ENCODE data around the gene CDK15.

Gene CDK15

DNA sequence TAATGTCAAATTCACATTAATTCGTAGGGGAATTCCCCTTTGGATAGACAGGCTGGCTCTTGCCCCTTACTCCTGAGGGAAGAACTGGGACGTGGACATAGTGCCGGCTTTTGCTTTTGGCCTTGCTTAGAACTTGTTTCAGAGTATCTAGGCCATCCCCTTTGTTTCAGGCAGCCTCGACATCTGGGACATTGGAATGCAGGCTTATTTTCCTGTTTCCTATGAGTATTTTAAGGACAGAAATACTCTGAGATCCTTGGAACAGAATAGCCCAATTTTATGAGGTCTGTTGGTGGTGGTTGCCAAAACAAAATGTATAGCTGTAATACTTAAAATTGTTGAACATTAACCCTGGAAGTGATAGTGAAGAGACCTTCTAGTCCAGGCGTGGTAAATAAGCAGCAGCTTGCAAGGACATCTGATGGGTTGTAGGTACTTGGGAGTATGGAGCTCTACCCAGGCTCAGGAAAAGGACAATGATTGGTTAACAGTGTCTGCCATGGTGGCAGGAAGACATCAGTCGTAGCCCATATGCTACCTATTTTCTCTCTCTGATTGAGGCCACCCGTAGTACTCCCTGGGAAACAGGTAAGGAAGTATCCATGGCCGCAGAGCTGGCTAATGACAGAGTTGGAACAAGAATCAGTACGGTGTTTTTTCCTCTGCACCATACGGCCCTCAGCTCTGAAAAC lies 112.4 kb downstream of the CDK15 start:
- no peak overlapping the region for H3K4me3 ChIP-seq (ENCODE audit: insufficient read depth, low read depth, low read length)

DNA sequence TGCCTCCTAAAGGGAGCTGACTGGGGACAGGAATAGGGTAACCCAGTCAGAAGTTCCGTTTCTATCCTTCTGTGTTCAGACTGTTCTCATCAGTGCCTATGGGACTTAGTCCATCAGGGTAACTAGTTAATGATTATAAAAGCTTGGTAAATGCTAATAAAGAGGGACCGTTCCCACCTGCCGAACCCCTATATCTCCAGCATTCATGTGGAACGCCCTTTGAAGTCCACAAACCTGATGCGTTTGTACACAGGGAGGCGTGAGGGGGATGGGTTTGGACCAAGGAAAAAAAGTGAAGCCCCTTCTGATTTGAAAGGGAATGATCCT lies 112.9 kb downstream of the CDK15 start:
- Histone ChIP-seq H3K36me3 (ENCODE audit: control insufficient read depth, insufficient read depth, low read length) (no peaks in the 10 kb centered on the region), H3K4me1 (ENCODE audit: control insufficient read depth, insufficient read depth, low read length) (no peaks in the 10 kb centered on the region), H3K27me3 (ENCODE audit: control insufficient read depth, insufficient read depth, low read length, poor library complexity, severe bottlenecking) (no peaks in the 10 kb centered on the region), H3K27ac (ENCODE audit: insufficient read depth, low read depth, low read length, poor library complexity, severe bottlenecking) (no peak overlapping the region), H3K9me3 (ENCODE audit: control insufficient read depth, low read length) (no peaks in the 10 kb centered on the region), H3K4me3 (ENCODE audit: insufficient read depth, low read depth, low read length) (no peak overlapping the region)
- WGBS, 2 experiments, result 94 to 95% methylated on average over 6 of the region's 6 CpGs

More for the DNA sequence above, 112.4 kb downstream of the CDK15 start:
- Histone ChIP-seq H3K27ac (ENCODE audit: insufficient read depth, low read depth, low read length, poor library complexity, severe bottlenecking) (no peak overlapping the region), H3K27me3 (ENCODE audit: control insufficient read depth, insufficient read depth, low read length, poor library complexity, severe bottlenecking) (no peaks in the 10 kb centered on the region), H3K36me3 (ENCODE audit: control insufficient read depth, insufficient read depth, low read length) (no peaks in the 10 kb centered on the region), H3K9me3 (ENCODE audit: control insufficient read depth, low read length) (no peaks in the 10 kb centered on the region), H3K4me1 (ENCODE audit: control insufficient read depth, insufficient read depth, low read length) (no peaks in the 10 kb centered on the region)
- 91 to 92% methylated on average over 10 of the region's 10 CpGs for WGBS, 2 experiments

DNA sequence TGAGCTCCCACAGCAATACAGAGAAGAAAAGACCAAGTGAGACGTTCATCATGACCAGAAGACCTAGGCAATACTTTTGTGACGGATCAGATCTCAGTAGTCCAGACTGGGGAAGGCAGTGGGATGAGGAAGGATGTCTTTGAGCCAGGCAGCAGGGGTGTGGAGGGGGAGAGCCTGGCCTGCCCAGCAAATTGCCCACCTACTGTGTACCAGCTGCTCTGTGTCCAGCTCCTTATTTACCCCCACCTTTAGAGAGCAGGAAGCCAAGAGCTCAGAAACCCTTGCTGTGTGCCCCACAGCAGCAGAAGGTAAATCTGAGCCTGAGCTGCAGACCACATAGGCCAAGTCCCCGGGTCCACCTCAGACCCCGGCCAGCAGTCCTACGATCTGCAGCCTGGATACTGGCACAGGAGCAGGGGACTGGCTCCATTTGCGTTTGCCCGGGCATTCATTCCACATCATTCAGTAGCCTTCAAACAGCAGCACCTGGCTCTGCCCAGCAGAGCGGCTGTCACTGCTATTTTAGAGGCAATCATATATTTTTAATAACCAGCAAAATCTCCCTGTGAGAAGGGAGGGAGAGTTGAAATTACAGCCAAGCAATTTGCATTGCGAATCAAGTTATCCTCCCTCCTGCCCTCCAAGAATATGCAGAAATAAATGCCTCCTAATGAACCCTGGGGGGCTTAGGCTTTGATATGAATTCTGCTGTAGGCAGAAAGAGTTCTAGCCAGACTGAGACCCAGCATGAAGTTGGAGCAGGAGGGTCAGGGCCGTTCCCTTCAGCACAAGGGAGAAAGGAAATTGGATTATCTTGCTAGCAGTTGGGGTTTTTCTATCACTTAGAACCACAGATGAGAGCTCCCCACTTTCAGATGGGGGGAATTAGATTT lies 117.3 kb downstream of the CDK15 start:
- no peaks in the 10 kb centered on the region for H3K9me3 ChIP-seq (ENCODE audit: control insufficient read depth, low read length)
- no peaks in the 10 kb centered on the region for H3K36me3 ChIP-seq (ENCODE audit: control insufficient read depth, insufficient read depth, low read length)
- H3K27me3 ChIP-seq (ENCODE audit: control insufficient read depth, insufficient read depth, low read length, poor library complexity, severe bottlenecking), result no peaks in the 10 kb centered on the region
- no peaks in the 10 kb centered on the region for H3K4me1 ChIP-seq (ENCODE audit: control insufficient read depth, insufficient read depth, low read length)
- WGBS, 2 experiments, result 63 to 76% methylated on average over 9 to 10 of the region's 10 CpGs
- H3K27ac ChIP-seq (ENCODE audit: insufficient read depth, low read depth, low read length, poor library complexity, severe bottlenecking), result no peak overlapping the region
- H3K4me3 ChIP-seq (ENCODE audit: insufficient read depth, low read depth, low read length), result no peak overlapping the region

DNA sequence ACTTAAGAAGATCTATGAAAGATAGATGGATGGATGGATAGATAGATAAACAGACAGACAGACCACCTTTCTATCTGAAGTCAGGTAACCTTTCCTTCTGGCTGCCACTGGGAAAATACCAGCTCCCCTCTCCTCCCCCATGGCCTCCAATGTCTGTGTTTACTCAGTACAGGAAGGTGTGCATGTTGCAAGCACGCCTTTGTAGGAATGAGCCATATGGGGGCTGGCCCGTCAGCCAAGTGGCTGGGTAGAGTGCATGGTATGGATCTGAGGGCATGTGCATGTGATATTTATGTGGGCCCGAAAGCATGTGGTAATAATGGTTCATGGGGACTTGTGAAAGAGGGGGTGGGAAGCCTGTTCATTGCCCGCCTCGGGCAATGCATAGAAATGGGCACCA lies 118.1 kb downstream of the CDK15 start:
- H3K36me3 ChIP-seq (ENCODE audit: control insufficient read depth, insufficient read depth, low read length), result no peaks in the 10 kb centered on the region
- H3K4me3 ChIP-seq (ENCODE audit: insufficient read depth, low read depth, low read length), result no peak overlapping the region
- H3K27me3 ChIP-seq (ENCODE audit: control insufficient read depth, insufficient read depth, low read length, poor library complexity, severe bottlenecking), result no peaks in the 10 kb centered on the region
- no peak overlapping the region for H3K27ac ChIP-seq (ENCODE audit: insufficient read depth, low read depth, low read length, poor library complexity, severe bottlenecking)
- no peaks in the 10 kb centered on the region for H3K4me1 ChIP-seq (ENCODE audit: control insufficient read depth, insufficient read depth, low read length)
- whole genome bisulfite sequencing, 2 experiments, result 92 to 93% methylated on average over 5 of the region's 5 CpGs
- no peaks in the 10 kb centered on the region for H3K9me3 ChIP-seq (ENCODE audit: control insufficient read depth, low read length)

DNA sequence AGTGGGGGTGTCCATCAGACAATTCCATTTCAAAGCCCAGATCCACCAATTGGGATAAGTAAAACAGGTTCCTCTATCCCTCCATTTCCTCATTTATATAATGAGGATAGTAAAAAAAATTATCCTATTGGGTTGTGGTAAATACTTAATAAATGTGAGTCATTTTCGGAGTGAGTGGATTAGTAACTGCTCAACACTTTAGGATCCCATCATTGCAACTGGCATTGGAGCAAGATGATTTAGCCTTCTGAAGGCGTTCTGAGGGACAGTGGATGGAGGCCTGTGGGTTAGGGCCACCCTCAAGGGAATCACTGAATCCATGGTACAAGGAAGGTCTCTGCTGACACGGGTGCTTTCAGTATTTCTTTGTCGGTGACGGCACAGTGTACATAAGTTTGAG lies 118.7 kb downstream of the CDK15 start:
- H3K4me1 ChIP-seq (ENCODE audit: control insufficient read depth, insufficient read depth, low read length), result no peaks in the 10 kb centered on the region
- H3K4me3 ChIP-seq (ENCODE audit: insufficient read depth, low read depth, low read length), result no peak overlapping the region
- H3K36me3 ChIP-seq (ENCODE audit: control insufficient read depth, insufficient read depth, low read length), result no peaks in the 10 kb centered on the region
- no peak overlapping the region for H3K27ac ChIP-seq (ENCODE audit: insufficient read depth, low read depth, low read length, poor library complexity, severe bottlenecking)
- H3K9me3 ChIP-seq (ENCODE audit: control insufficient read depth, low read length), result no peaks in the 10 kb centered on the region
- 96 to 98% methylated on average over 5 of the region's 5 CpGs for WGBS, 2 experiments
- H3K27me3 ChIP-seq (ENCODE audit: control insufficient read depth, insufficient read depth, low read length, poor library complexity, severe bottlenecking), result no peaks in the 10 kb centered on the region

DNA sequence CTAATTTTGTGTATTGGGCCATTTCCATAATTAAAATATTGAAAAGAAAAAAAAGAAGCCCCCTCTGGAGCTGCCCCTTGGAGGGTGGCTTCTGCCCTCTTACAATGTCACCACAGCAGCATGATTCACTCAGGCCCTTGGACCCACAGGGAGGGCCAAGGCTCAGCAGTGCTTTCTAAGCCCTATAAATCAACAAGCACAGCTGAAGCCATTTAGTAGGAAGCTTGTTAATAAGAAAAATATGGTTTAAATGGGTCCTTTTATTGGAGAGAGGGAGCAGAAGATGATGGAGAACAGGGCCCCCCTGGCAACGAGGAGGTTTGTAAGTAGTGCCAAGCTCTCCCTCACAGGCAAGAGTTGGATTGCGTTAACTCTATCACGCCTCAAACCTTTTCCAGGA lies 119.7 kb downstream of the CDK15 start:
- Histone ChIP-seq H3K4me3 (ENCODE audit: insufficient read depth, low read depth, low read length) (no peak overlapping the region), H3K9me3 (ENCODE audit: control insufficient read depth, low read length) (no peaks in the 10 kb centered on the region), H3K36me3 (ENCODE audit: control insufficient read depth, insufficient read depth, low read length) (no peaks in the 10 kb centered on the region), H3K27ac (ENCODE audit: insufficient read depth, low read depth, low read length, poor library complexity, severe bottlenecking) (no peak overlapping the region), H3K27me3 (ENCODE audit: control insufficient read depth, insufficient read depth, low read length, poor library complexity, severe bottlenecking) (no peaks in the 10 kb centered on the region), H3K4me1 (ENCODE audit: control insufficient read depth, insufficient read depth, low read length) (no peaks in the 10 kb centered on the region)
- 93 to 96% methylated on average over 3 of the region's 3 CpGs for WGBS, 2 experiments

DNA sequence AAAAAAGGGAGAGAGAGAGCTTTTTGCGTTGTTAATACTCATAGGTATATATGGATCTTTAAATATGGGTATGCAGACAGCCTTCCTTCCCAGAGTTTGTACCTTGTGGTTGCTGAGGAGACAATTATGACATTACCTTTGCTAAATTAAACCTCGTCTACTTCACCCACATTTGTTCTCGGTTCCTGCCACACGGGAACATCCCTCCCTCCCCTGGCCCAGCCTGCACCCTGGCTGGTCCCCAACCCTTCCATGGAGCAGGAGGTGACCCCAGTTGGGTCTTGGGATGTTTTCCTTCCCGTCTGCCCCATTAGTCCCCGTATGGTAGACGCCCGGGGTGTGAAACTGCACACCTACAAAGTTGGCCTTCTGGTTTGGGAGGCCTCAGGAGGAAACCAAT lies 122.0 kb downstream of the CDK15 start:
- no peak overlapping the region for H3K4me3 ChIP-seq (ENCODE audit: insufficient read depth, low read depth, low read length)
- no peaks in the 10 kb centered on the region for H3K36me3 ChIP-seq (ENCODE audit: control insufficient read depth, insufficient read depth, low read length)
- no peaks in the 10 kb centered on the region for H3K27me3 ChIP-seq (ENCODE audit: control insufficient read depth, insufficient read depth, low read length, poor library complexity, severe bottlenecking)
- 93 to 95% methylated on average over 7 of the region's 8 CpGs for WGBS, 2 experiments
- peaks cover 16% of the 10 kb centered on the region for H3K4me1 ChIP-seq (ENCODE audit: control insufficient read depth, insufficient read depth, low read length)
- H3K9me3 ChIP-seq (ENCODE audit: control insufficient read depth, low read length), result no peaks in the 10 kb centered on the region
- no peak overlapping the region for H3K27ac ChIP-seq (ENCODE audit: insufficient read depth, low read depth, low read length, poor library complexity, severe bottlenecking)

DNA sequence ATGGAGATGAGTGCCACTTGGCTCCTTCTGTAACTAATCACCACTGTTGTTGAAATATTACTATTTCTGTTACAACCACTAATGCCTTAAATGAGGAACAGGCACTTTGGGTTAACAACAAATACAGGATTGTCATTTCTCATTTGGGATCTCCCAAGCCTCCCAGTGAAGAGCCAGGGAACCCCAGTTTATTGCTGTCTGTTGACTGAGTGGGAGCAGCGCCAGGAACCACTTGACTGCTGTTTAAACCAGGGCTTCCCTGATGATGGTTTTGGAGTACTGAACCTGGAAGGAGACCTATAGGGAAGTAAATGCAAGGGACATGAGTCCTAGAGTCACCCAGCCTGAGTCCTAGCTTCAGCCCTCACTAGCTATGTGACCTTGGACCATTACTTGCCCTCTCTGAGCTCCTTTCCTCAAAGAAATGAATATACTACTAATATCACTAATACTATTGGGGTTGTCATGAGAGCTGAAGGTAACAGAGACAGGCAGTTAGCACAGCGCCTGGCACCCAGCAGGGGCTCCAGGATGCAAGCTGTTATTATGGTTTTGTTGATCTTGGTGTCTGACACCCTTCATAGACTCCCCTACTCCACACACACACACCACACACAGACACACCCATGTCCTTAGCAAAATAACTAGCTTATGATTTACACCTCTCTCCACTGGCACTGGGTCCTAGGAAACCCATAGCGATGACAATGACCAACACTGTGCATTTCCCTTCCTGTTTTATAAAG lies 123.1 kb downstream of the CDK15 start:
- Histone ChIP-seq H3K27ac (ENCODE audit: insufficient read depth, low read depth, low read length, poor library complexity, severe bottlenecking) (no peak overlapping the region), H3K27me3 (ENCODE audit: control insufficient read depth, insufficient read depth, low read length, poor library complexity, severe bottlenecking) (no peaks in the 10 kb centered on the region), H3K9me3 (ENCODE audit: control insufficient read depth, low read length) (no peaks in the 10 kb centered on the region), H3K36me3 (ENCODE audit: control insufficient read depth, insufficient read depth, low read length) (no peaks in the 10 kb centered on the region), H3K4me3 (ENCODE audit: insufficient read depth, low read depth, low read length) (no peak overlapping the region), H3K4me1 (ENCODE audit: control insufficient read depth, insufficient read depth, low read length) (peaks cover 27% of the 10 kb centered on the region)
- 85 to 97% methylated on average over 2 to 3 of the region's 3 CpGs for WGBS, 2 experiments

DNA sequence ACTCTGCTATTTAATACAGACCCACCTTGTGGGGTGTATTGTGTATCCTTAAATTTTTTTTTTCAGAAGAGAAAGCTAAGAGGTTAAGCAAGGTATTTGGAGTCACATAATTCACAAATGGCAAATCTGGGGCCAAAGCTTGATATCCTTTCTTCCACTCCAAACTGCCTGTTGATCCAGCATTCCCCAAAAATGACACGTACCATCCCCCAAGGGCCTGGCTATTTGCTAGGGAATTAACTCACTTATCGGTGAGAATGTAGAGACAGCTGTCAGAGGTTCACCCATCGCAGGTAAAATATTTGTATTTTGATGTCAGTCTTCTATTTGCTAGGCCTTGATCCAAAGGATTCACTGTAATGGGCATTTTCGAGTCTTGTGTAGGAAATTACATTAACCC lies 123.7 kb downstream of the CDK15 start:
- no peak overlapping the region for H3K27ac ChIP-seq (ENCODE audit: insufficient read depth, low read depth, low read length, poor library complexity, severe bottlenecking)
- H3K4me3 ChIP-seq (ENCODE audit: insufficient read depth, low read depth, low read length), result no peak overlapping the region
- WGBS, 2 experiments, result 94 to 97% methylated on average over 4 of the region's 4 CpGs
- no peaks in the 10 kb centered on the region for H3K36me3 ChIP-seq (ENCODE audit: control insufficient read depth, insufficient read depth, low read length)
- H3K27me3 ChIP-seq (ENCODE audit: control insufficient read depth, insufficient read depth, low read length, poor library complexity, severe bottlenecking), result no peaks in the 10 kb centered on the region
- no peaks in the 10 kb centered on the region for H3K9me3 ChIP-seq (ENCODE audit: control insufficient read depth, low read length)
- H3K4me1 ChIP-seq (ENCODE audit: control insufficient read depth, insufficient read depth, low read length), result peaks cover 27% of the 10 kb centered on the region

DNA sequence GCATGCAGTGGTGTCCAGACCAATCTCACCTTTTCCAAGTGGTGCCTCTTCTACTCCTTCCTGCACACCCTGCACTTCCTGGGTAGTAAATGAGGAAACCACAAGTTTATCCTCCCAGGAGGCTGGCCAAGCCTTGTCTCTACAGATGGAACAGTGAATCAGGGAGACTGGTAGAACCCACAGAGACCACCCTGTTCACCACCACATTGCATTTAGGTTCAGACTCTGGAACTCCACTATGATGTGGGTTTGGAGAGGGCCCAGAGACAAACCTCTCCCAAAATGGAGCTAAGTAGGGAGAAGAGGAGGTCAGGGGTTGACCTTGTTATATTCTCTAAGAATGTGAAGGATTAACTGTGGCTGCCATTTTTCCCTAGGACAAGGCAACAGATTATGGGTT lies 124.5 kb downstream of the CDK15 start:
- Histone ChIP-seq H3K27me3 (ENCODE audit: control insufficient read depth, insufficient read depth, low read length, poor library complexity, severe bottlenecking) (no peaks in the 10 kb centered on the region), H3K4me3 (ENCODE audit: insufficient read depth, low read depth, low read length) (no peak overlapping the region), H3K9me3 (ENCODE audit: control insufficient read depth, low read length) (no peaks in the 10 kb centered on the region), H3K27ac (ENCODE audit: insufficient read depth, low read depth, low read length, poor library complexity, severe bottlenecking) (no peak overlapping the region), H3K36me3 (ENCODE audit: control insufficient read depth, insufficient read depth, low read length) (no peaks in the 10 kb centered on the region), H3K4me1 (ENCODE audit: control insufficient read depth, insufficient read depth, low read length) (peaks cover 27% of the 10 kb centered on the region)

Data from ectodermal cell (in vitro differentiated cells).